ENCODE measurements around the gene COX20. TPM values are rescaled to one million over a fixed set of nuclear protein-coding genes. Genes with fewer than 3 reads are reported as not detected.

The COX20 gene
- polyA plus RNA-seq, 1 donor from 2014 or later = 169 TPM

DNA sequence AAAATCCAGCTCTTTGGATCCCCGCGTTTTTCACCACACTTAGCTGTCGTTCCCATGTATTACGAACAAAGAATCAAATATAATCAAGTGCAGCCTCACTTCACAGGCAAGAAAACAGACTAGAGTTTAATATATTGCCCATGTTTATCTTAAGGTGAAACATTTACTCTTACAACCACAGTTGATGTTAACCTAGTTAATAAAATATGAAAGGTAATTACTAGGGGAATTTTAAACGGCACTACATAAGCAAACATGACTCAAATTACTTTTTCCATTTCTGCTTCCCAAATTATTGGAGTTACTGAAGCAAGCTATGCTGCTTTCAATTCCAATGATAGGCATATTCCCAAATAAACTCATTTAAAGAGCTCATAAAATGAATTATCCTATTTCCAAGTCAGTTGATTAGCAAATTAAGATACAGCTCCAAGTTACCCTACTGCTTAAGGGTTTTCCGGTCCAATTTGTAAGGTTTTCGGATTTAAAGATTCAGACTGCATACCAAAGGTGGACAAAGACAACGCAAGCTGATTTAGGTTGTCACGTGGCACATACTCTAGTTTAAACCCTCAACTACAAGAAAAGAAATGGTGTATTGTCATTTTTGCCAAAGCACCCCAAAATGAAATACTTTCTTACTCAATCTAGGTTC is 5.9 kb downstream of the COX20 start:
- Histone ChIP-seq H3K9me3 (ENCODE audit: low read length) (no peaks in the 10 kb centered on the region), H3K27ac (ENCODE audit: low read length) (no peak overlapping the region), H4K20me1 (ENCODE audit: insufficient read depth) (no peaks in the 10 kb centered on the region), H3K36me3 (ENCODE audit: insufficient read depth, low read length) (peaks cover 17% of the 10 kb centered on the region), H3K9me2 (ENCODE audit: insufficient read depth, low read length) (no peaks in the 10 kb centered on the region), H3K9ac (ENCODE audit: low read length) (no peak overlapping the region), H2AFZ (ENCODE audit: low read depth, low read length) (no peak overlapping the region), H3F3A (ENCODE audit: insufficient read depth, low read length, poor library complexity, severe bottlenecking) (peaks cover 2% of the 10 kb centered on the region), H3K27me3 (ENCODE audit: insufficient read depth, low read depth, low read length) (no peaks in the 10 kb centered on the region), H3K79me2 (replicated peaks; ENCODE audit: insufficient read depth, low read length) (peaks cover 50% of the 10 kb centered on the region), H3K4me3 (ENCODE audit: low read length) (no peak overlapping the region), H3K4me2 (ENCODE audit: low read length) (no peak overlapping the region)
- TF ChIP-seq, protein P1, sequence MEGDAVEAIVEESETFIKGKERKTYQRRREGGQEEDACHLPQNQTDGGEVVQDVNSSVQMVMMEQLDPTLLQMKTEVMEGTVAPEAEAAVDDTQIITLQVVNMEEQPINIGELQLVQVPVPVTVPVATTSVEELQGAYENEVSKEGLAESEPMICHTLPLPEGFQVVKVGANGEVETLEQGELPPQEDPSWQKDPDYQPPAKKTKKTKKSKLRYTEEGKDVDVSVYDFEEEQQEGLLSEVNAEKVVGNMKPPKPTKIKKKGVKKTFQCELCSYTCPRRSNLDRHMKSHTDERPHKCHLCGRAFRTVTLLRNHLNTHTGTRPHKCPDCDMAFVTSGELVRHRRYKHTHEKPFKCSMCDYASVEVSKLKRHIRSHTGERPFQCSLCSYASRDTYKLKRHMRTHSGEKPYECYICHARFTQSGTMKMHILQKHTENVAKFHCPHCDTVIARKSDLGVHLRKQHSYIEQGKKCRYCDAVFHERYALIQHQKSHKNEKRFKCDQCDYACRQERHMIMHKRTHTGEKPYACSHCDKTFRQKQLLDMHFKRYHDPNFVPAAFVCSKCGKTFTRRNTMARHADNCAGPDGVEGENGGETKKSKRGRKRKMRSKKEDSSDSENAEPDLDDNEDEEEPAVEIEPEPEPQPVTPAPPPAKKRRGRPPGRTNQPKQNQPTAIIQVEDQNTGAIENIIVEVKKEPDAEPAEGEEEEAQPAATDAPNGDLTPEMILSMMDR (IDR thresholded peaks at IDR 0.05; ENCODE audit: poor library complexity, severe bottlenecking) = no peak
- TF ChIP-seq EZH2 (IDR thresholded peaks at IDR 0.05; ENCODE audit: borderline replicate concordance, insufficient read depth, low read length, poor library complexity, severe bottlenecking) (no peak), EP300 (conservative IDR thresholded peaks at IDR 0.05; ENCODE audit: poor library complexity, severe bottlenecking) (no peak), POLR2AphosphoS5 (IDR thresholded peaks at IDR 0.05) (no peak), SMC3 (conservative IDR thresholded peaks at IDR 0.05; ENCODE audit: poor library complexity) (no peak), TAF1 (IDR thresholded peaks at IDR 0.05; ENCODE audit: low read depth) (no peak), MXI1 (conservative IDR thresholded peaks at IDR 0.05; ENCODE audit: poor library complexity, severe bottlenecking) (no peak), RAD21 (conservative IDR thresholded peaks at IDR 0.05) (no peak)

DNA sequence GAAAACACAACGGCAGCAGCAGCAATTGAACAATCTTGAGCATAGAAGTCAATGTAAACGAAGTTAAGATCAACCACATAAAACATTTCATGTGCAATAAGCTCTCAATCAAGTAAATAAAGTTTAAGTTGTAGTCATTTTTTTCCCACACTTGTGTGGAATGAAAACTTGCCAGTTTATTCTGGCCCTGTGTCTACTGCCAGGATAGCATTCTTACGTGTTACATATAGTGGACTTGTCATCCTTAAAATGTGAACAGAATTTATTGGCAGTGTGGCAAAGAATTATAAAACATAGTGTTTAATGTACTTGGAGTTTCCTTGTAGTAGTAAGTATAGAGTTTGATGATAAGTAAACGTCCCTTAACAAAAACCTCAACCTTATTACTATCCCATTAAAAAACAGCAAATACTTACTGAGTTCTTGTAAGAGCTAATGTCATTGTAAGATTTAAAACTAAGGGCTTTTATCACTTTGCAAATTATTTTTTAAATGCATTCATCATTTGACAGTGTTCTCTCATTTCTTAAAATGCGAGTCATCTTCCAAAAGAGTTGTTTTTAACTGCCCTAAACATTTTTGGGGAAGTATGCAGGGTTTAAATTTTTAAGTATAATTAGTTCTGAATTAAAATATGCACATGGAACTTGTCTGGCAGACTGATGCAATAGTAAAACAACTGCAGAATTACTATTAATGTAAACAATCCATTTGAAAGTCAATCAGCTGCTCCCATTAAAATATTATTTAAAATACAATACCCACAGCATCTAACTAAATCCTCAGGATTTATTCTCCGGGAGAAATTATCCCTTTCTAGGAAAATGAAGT is 7.9 kb downstream of the COX20 start:
- no peak overlapping the region for H3K27ac ChIP-seq (ENCODE audit: low read length)

More for the DNA sequence above, 7.9 kb downstream of the COX20 start:
- peaks cover 30% of the 10 kb centered on the region for H3K79me2 ChIP-seq (replicated peaks; ENCODE audit: insufficient read depth, low read length)
- H2AFZ ChIP-seq (ENCODE audit: low read depth, low read length) = no peak overlapping the region
- H3F3A ChIP-seq (ENCODE audit: insufficient read depth, low read length, poor library complexity, severe bottlenecking) = peaks cover 2% of the 10 kb centered on the region
- no peaks in the 10 kb centered on the region for H3K9me3 ChIP-seq (ENCODE audit: low read length)
- no peak overlapping the region for H3K9ac ChIP-seq (ENCODE audit: low read length)
- no peak overlapping the region for H3K4me2 ChIP-seq (ENCODE audit: low read length)
- TF ChIP-seq SMC3 (conservative IDR thresholded peaks at IDR 0.05; ENCODE audit: poor library complexity) (no peak), MXI1 (conservative IDR thresholded peaks at IDR 0.05; ENCODE audit: poor library complexity, severe bottlenecking) (no peak), EZH2 (IDR thresholded peaks at IDR 0.05; ENCODE audit: borderline replicate concordance, insufficient read depth, low read length, poor library complexity, severe bottlenecking) (no peak), POLR2AphosphoS5 (IDR thresholded peaks at IDR 0.05) (no peak), RAD21 (conservative IDR thresholded peaks at IDR 0.05) (no peak), TAF1 (IDR thresholded peaks at IDR 0.05; ENCODE audit: low read depth) (no peak), EP300 (conservative IDR thresholded peaks at IDR 0.05; ENCODE audit: poor library complexity, severe bottlenecking) (no peak)
- TF ChIP-seq, protein P1 (IDR thresholded peaks at IDR 0.05; ENCODE audit: poor library complexity, severe bottlenecking) = no peak
- TF ChIP-seq, protein P2, sequence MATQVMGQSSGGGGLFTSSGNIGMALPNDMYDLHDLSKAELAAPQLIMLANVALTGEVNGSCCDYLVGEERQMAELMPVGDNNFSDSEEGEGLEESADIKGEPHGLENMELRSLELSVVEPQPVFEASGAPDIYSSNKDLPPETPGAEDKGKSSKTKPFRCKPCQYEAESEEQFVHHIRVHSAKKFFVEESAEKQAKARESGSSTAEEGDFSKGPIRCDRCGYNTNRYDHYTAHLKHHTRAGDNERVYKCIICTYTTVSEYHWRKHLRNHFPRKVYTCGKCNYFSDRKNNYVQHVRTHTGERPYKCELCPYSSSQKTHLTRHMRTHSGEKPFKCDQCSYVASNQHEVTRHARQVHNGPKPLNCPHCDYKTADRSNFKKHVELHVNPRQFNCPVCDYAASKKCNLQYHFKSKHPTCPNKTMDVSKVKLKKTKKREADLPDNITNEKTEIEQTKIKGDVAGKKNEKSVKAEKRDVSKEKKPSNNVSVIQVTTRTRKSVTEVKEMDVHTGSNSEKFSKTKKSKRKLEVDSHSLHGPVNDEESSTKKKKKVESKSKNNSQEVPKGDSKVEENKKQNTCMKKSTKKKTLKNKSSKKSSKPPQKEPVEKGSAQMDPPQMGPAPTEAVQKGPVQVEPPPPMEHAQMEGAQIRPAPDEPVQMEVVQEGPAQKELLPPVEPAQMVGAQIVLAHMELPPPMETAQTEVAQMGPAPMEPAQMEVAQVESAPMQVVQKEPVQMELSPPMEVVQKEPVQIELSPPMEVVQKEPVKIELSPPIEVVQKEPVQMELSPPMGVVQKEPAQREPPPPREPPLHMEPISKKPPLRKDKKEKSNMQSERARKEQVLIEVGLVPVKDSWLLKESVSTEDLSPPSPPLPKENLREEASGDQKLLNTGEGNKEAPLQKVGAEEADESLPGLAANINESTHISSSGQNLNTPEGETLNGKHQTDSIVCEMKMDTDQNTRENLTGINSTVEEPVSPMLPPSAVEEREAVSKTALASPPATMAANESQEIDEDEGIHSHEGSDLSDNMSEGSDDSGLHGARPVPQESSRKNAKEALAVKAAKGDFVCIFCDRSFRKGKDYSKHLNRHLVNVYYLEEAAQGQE (IDR thresholded peaks at IDR 0.05; ENCODE audit: borderline replicate concordance) = no peak
- H3K36me3 ChIP-seq (ENCODE audit: insufficient read depth, low read length) = peaks cover 21% of the 10 kb centered on the region
- no peaks in the 10 kb centered on the region for H3K27me3 ChIP-seq (ENCODE audit: insufficient read depth, low read depth, low read length)
- H3K4me3 ChIP-seq (ENCODE audit: low read length) = no peak overlapping the region
- no peaks in the 10 kb centered on the region for H3K9me2 ChIP-seq (ENCODE audit: insufficient read depth, low read length)
- no peaks in the 10 kb centered on the region for H4K20me1 ChIP-seq (ENCODE audit: insufficient read depth)
